ENCODE results near the gene PHACTR2. TPM values are rescaled to one million over a fixed set of nuclear protein-coding genes. Genes with fewer than 3 reads are reported as not detected.

The PHACTR2 gene
- total and polyA plus RNA-seq, 8 donors = 3.0 to 126 (median 33.9) TPM

GRCh38 chr6:143684486-143684885 lies 6.7 kb downstream of the PHACTR2 start:
- Histone ChIP-seq H3K27me3 (no peaks in the 10 kb centered on the region), H3K4me1 (peaks cover 0 to 51% (median 22%) of the 10 kb centered on the region in 4 donors), H3K36me3 (no peaks in the 10 kb centered on the region), H3K27ac (no peak overlapping the region), H3K4me3 (no peak overlapping the region), H3K9me3 (peaks cover 0 to 6% (median 0%) of the 10 kb centered on the region in 4 donors)
- intact Hi-C loops (cut with DNase I; ENCODE audit: low total_unique reads) = no loop called here
- no peak for DNase-seq
- TF ChIP-seq POLR2AphosphoS5 (IDR thresholded peaks at IDR 0.05) (no peak), CTCF (IDR thresholded peaks at IDR 0.05) (no peak), POLR2A (IDR thresholded peaks at IDR 0.05) (no peak), EP300 (IDR thresholded peaks at IDR 0.05) (no peak)
- 57 to 73% (median 67%) methylated on average over 1 of the region's 1 CpG for WGBS, 5 donors

- TF ChIP-seq CTCF (IDR thresholded peaks at IDR 0.05) (no peak), POLR2AphosphoS5 (IDR thresholded peaks at IDR 0.05) (no peak), EP300 (IDR thresholded peaks at IDR 0.05) (no peak), POLR2A (IDR thresholded peaks at IDR 0.05) (no peak)
- WGBS, 5 donors = 95 to 99% (median 96%) methylated on average over 6 of the region's 6 CpGs
- H3K36me3 ChIP-seq = no peaks in the 10 kb centered on the region
Measured at GRCh38 chr6:143685653-143686052, 7.9 kb downstream of the PHACTR2 start.

GRCh38 chr6:143687591-143687990 lies 9.8 kb downstream of the PHACTR2 start:
- TF ChIP-seq CTCF (IDR thresholded peaks at IDR 0.05) (no peak), POLR2AphosphoS5 (IDR thresholded peaks at IDR 0.05) (no peak), POLR2A (IDR thresholded peaks at IDR 0.05) (no peak), EP300 (IDR thresholded peaks at IDR 0.05) (no peak)

More at GRCh38 chr6:143685653-143686052, 7.9 kb downstream of the PHACTR2 start:
- Histone ChIP-seq H3K27ac (no peak overlapping the region), H3K9me3 (peaks cover 0 to 6% (median 0%) of the 10 kb centered on the region in 4 donors), H3K4me1 (peaks cover 4 to 52% (median 26%) of the 10 kb centered on the region in 4 donors), H3K4me3 (no peak overlapping the region), H3K27me3 (no peaks in the 10 kb centered on the region)
- intact Hi-C loops (cut with DNase I; ENCODE audit: low total_unique reads) = no loop called here
- DNase-seq = no peak

GRCh38 chr6:143688681-143689080 lies 10.9 kb downstream of the PHACTR2 start:
- TF ChIP-seq POLR2AphosphoS5 (IDR thresholded peaks at IDR 0.05) = no peak

More at GRCh38 chr6:143687591-143687990, 9.8 kb downstream of the PHACTR2 start:
- Histone ChIP-seq H3K36me3 (no peaks in the 10 kb centered on the region), H3K4me3 (no peak overlapping the region), H3K9me3 (peaks cover 0 to 6% (median 0%) of the 10 kb centered on the region in 4 donors), H3K4me1 (peaks cover 24 to 66% (median 41%) of the 10 kb centered on the region in 4 donors), H3K27me3 (no peaks in the 10 kb centered on the region), H3K27ac (peak overlapping the region in 4 of 5 donors; percentile 4 to 69 (median 62))
- DNase-seq = no peak
- 36 to 75% (median 58%) methylated on average over 1 of the region's 1 CpG for WGBS, 5 donors
- intact Hi-C loops (cut with DNase I; ENCODE audit: low total_unique reads) = no loop called here

GRCh38 chr6:143689852-143690251 lies 12.1 kb downstream of the PHACTR2 start:
- no peak for DNase-seq
- H3K4me3 ChIP-seq = no peak overlapping the region
- H3K36me3 ChIP-seq = no peaks in the 10 kb centered on the region
- intact Hi-C loops (cut with DNase I; ENCODE audit: low total_unique reads) = no loop called here
- TF ChIP-seq EP300 (IDR thresholded peaks at IDR 0.05) (no peak), POLR2A (IDR thresholded peaks at IDR 0.05) (no peak), POLR2AphosphoS5 (IDR thresholded peaks at IDR 0.05) (no peak), CTCF (IDR thresholded peaks at IDR 0.05) (no peak)
- H3K9me3 ChIP-seq = no peaks in the 10 kb centered on the region
- H3K27me3 ChIP-seq = no peaks in the 10 kb centered on the region
- peaks cover 29 to 83% (median 59%) of the 10 kb centered on the region in 4 donors for H3K4me1 ChIP-seq
- 69 to 79% (median 75%) methylated on average over 9 of the region's 9 CpGs for WGBS, 5 donors
- peak overlapping the region in 1 of 5 donors; percentile 69 for H3K27ac ChIP-seq

More at GRCh38 chr6:143688681-143689080, 10.9 kb downstream of the PHACTR2 start:
- DNase-seq = no peak
- intact Hi-C loops (cut with DNase I; ENCODE audit: low total_unique reads) = no loop called here
- peaks cover 24 to 77% (median 51%) of the 10 kb centered on the region in 4 donors for H3K4me1 ChIP-seq
- peak overlapping the region in 3 of 5 donors; percentile 59 to 69 (median 65) for H3K27ac ChIP-seq
- no peak overlapping the region for H3K4me3 ChIP-seq
- no peaks in the 10 kb centered on the region for H3K9me3 ChIP-seq
- WGBS, 5 donors = 76 to 92% (median 82%) methylated on average over 4 of the region's 4 CpGs
- H3K27me3 ChIP-seq = no peaks in the 10 kb centered on the region
- H3K36me3 ChIP-seq = no peaks in the 10 kb centered on the region
